AG09319 (cell line): ENCODE data around the gene LTBP2.

Source experiments
- DNase-seq: peaks from one replicate; pipeline ENCODE4 v3.0.0-alpha.2; 2010; ENCODE audit warnings: low read depth; ENCODE audit errors: extremely low read depth
- CTCF ChIP-seq: IDR thresholded peaks from 2 replicates; pipeline ENCODE4 v1.5.1; 2011; ENCODE audit warnings: low read depth, mild to moderate bottlenecking, inconsistent platforms, low read length, moderate library complexity

LTBP2 gene

GRCh38 chr14:74531006-74531405, 81.0 kb downstream of the LTBP2 start:
- TF ChIP-seq CTCF: no peak
- DNase-seq: no peak

GRCh38 chr14:74528886-74529285, 83.2 kb downstream of the LTBP2 start:
- no peak for DNase-seq

GRCh38 chr14:74528406-74528805, 83.6 kb downstream of the LTBP2 start:
- no peak for TF ChIP-seq CTCF
- DNase-seq: no peak

More at GRCh38 chr14:74528886-74529285, 83.2 kb downstream of the LTBP2 start:
- TF ChIP-seq CTCF: no peak

- no peak for TF ChIP-seq CTCF
- no peak for DNase-seq
Measured at GRCh38 chr14:74527736-74528280, 84.2 kb downstream of the LTBP2 start.

- DNase-seq: no peak
- TF ChIP-seq CTCF: no peak
Measured at GRCh38 chr14:74526854-74527585, 85.0 kb downstream of the LTBP2 start.

GRCh38 chr14:74525361-74525851, 86.6 kb downstream of the LTBP2 start:
- no peak for DNase-seq

More at GRCh38 chr14:74525361-74525851, 86.6 kb downstream of the LTBP2 start:
- no peak for TF ChIP-seq CTCF
